Uterus (tissue), 4 donors: ENCODE data around the gene SQOR. TPM values are rescaled to one million over a fixed set of nuclear protein-coding genes. Genes with fewer than 3 reads are reported as not detected.

Experiments
- DNase-seq, 2 donors: peaks; one replicate each; pipeline ENCODE4 v3.0.0-alpha.2; 2019 to 2020
- H3K27ac ChIP-seq, 2 donors: fragments of 200-600 bp; sonication (generic); 1 replicate in 1 of 2; 2 replicates in 1 of 2; pipeline ENCODE4 v1.5.1; 2016 to 2018
- H3K27me3 ChIP-seq, 2 donors: fragments of 200-600 bp; sonication (generic); one replicate each; pipeline ENCODE4 v1.5.1; 2018 to 2019; ENCODE audit warnings: control low read depth in 1 of 2
- H3K36me3 ChIP-seq, 2 donors: fragments of 200-600 bp; sonication (generic); one replicate each; pipeline ENCODE4 v1.5.1; 2019; ENCODE audit warnings: control low read depth in 1 of 2
- H3K4me1 ChIP-seq, 2 donors: fragments of 200-600 bp; sonication (generic); one replicate each; pipeline ENCODE4 v1.5.1; 2018 to 2019; ENCODE audit warnings: control low read depth in 1 of 2
- H3K4me3 ChIP-seq, 2 donors: fragments of 200-600 bp; sonication (generic); 1 replicate in 1 of 2; 2 replicates in 1 of 2; pipeline ENCODE4 v1.5.1; 2018 to 2019; ENCODE audit warnings: mild to moderate bottlenecking in 1 of 2
- H3K9me3 ChIP-seq, 2 donors: fragments of 200-600 bp; sonication (generic); one replicate each; pipeline ENCODE4 v1.5.1; 2019; ENCODE audit warnings: control low read depth in 1 of 2
- POLR2A ChIP-seq, 2 donors: fragments of 450-650 bp; IDR thresholded peaks; one replicate each; pipeline ENCODE4 v1.6.1; 2016; ENCODE audit warnings: antibody characterized with exemption in 2 of 2, mild to moderate bottlenecking in 1 of 2, moderate library complexity in 1 of 2
- intact Hi-C: fragments of 100-400 bp; cut with DNase I; formaldehyde crosslinking; loops from one replicate; pipeline ENCODE4 v1.15.1; 2023; ENCODE audit warnings: low total_unique reads
- total RNA-seq, 4 donors: library from RNA; depleted of rRNA in 3 of 4; stranded (reverse); fragments of >200 nt in 3 of 4; gene quantifications; one replicate each; pipeline versions ENCODE4 v1.1.0 to v1.2.4, GENCODE V29; 2014 to 2023
- TF ChIP-seq, protein P1 (sequence below), 4 experiments: fragments of 200-600 bp in 2 of 4; fragments of 450-650 bp in 2 of 4; sonication (generic) in 2 of 4; IDR thresholded peaks; one replicate each; pipeline ENCODE4 v1.5.1; 2016 to 2019; ENCODE audit warnings: antibody characterized with exemption in 4 of 4, mild to moderate bottlenecking in 2 of 4, moderate library complexity in 1 of 4
- donor health status: DM: yes; HTN: yes; CAD: no.

Gene SQOR
- total RNA-seq, 4 donors from 2014 or later, result 11.5 to 37.1 (median 19.3) TPM

DNA sequence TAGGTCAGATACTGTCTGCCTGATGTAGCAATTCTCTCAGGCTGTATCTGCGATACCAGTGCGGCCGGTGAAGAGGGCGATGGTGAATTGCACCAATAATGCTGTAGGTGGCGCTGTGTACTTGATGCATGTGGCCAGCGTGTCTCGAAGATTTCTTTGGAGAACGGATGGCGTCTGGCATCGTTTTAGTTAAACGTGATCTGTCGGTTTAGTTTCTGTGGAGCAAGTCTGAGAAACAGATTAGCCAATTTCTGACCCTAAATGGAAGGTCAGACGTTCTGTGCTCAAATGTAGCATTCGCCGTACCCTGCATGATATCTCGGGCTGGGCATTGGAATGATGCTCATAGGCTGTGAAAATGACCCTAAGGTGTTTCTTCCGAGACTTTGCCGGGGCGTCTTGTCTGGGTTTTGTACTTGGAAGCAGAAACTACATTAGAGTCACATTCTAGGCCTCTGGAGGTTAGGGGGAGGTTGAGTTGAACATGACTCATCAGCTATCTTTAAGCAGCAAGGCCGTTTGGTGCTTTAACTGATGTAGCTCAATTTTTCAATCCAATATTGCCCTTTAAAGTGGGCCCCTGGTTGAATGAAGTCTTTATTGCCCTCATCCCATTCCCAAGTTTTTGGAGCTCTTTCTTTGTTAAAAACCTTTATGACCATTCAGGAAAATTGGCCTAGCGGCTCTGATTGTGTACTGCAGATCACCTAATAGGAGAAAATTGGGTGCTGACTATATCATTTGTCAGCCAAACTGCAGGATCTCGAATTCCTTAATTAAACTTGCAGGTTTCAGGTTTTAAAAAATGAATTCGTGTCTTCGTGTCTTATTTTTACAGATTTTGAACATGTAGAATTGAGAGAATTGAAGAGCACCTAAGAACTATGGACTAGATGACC is 80.0 kb downstream of the SQOR start:
- no peaks in the 10 kb centered on the region for H3K36me3 ChIP-seq
- H3K4me1 ChIP-seq, result no peaks in the 10 kb centered on the region
- no peak overlapping the region for H3K4me3 ChIP-seq
- DNase-seq, result peak; percentile 55 to 72
- H3K27me3 ChIP-seq, result no peaks in the 10 kb centered on the region
- intact Hi-C loops, result no loop called here
- TF ChIP-seq, protein P1, sequence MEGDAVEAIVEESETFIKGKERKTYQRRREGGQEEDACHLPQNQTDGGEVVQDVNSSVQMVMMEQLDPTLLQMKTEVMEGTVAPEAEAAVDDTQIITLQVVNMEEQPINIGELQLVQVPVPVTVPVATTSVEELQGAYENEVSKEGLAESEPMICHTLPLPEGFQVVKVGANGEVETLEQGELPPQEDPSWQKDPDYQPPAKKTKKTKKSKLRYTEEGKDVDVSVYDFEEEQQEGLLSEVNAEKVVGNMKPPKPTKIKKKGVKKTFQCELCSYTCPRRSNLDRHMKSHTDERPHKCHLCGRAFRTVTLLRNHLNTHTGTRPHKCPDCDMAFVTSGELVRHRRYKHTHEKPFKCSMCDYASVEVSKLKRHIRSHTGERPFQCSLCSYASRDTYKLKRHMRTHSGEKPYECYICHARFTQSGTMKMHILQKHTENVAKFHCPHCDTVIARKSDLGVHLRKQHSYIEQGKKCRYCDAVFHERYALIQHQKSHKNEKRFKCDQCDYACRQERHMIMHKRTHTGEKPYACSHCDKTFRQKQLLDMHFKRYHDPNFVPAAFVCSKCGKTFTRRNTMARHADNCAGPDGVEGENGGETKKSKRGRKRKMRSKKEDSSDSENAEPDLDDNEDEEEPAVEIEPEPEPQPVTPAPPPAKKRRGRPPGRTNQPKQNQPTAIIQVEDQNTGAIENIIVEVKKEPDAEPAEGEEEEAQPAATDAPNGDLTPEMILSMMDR (IDR thresholded peaks at IDR 0.05), result peak; percentile 57 to 77 (median 75)
- no peak for TF ChIP-seq POLR2A (IDR thresholded peaks at IDR 0.05)
- H3K9me3 ChIP-seq, result no peaks in the 10 kb centered on the region
- H3K27ac ChIP-seq, result peak overlapping the region in 1 of 2 donors; percentile 41

DNA sequence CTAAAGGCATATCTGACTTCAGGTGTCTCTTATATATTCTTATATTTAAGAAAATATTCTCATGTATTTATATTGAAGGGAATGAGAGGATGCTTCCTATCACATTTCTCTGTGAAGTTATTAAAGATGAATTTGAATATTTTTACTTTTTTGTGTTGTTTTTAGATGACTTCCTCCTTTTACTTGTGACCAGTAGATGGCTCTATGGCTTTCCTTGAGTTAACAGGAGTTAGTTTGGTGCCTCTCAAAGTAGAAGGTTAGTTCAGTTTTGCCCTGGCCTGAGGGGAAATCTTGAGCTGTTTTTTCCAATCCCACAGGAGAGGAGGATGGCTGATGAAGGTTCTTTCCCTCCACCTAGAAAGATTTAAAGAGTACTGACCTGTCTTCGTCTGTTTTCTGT is 80.7 kb downstream of the SQOR start:
- intact Hi-C loops, result no loop called here
- Histone ChIP-seq H3K4me3 (no peak overlapping the region), H3K36me3 (no peaks in the 10 kb centered on the region), H3K27ac (no peak overlapping the region), H3K27me3 (no peaks in the 10 kb centered on the region), H3K9me3 (no peaks in the 10 kb centered on the region), H3K4me1 (no peaks in the 10 kb centered on the region)
- DNase-seq, result no peak
- TF ChIP-seq, protein P1 (IDR thresholded peaks at IDR 0.05), result peak in 1 of 4 experiments; percentile 11
- TF ChIP-seq POLR2A (IDR thresholded peaks at IDR 0.05), result no peak

DNA sequence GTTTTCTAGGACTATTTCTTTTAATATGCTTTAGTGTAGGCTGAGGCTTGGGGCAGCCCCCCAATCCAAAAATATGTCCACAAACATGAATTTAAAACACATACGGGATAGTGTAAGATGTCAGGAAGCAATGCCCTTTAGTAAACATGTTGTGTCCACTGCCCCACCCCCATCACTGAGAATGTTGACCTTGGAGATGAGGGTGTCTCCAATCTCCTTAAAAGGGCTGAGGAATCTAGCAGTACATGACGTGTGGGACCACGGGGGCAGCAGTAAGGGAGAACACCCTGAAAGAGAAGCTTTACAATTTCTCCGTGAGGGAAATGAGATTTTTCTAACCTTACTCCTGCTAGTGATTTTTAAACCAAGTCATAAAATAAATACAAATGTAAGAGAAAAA is 84.7 kb downstream of the SQOR start:
- H3K4me1 ChIP-seq, result no peaks in the 10 kb centered on the region
- no peaks in the 10 kb centered on the region for H3K36me3 ChIP-seq
- no peak overlapping the region for H3K27ac ChIP-seq
- intact Hi-C loops, result no loop called here
- no peak for TF ChIP-seq POLR2A (IDR thresholded peaks at IDR 0.05)
- TF ChIP-seq, protein P1 (IDR thresholded peaks at IDR 0.05), result no peak
- no peak for DNase-seq
- no peaks in the 10 kb centered on the region for H3K27me3 ChIP-seq
- H3K4me3 ChIP-seq, result no peak overlapping the region
- H3K9me3 ChIP-seq, result no peaks in the 10 kb centered on the region

DNA sequence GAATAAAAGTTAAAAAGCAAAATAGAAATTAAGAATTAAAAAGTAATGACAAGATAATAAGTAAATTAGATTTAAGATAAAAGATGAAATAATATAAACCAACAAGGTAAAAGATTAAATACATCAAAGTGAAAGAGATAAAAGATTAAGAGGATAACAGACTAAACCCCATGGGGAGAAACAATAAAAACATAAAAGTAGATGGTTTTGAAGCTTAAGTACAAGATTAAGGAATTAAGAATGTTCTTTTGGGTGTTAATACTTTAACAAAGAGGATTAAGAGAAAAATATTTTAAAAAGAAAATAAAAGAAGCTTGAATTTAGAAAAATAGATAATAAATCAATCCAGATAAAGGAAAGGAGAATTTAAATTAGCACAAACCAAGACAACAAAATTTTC is 85.4 kb downstream of the SQOR start:
- H3K4me3 ChIP-seq, result no peak overlapping the region
- no peaks in the 10 kb centered on the region for H3K36me3 ChIP-seq
- H3K27me3 ChIP-seq, result no peaks in the 10 kb centered on the region
- H3K9me3 ChIP-seq, result no peaks in the 10 kb centered on the region
- H3K27ac ChIP-seq, result no peak overlapping the region
- intact Hi-C loops, result no loop called here
- no peak for TF ChIP-seq POLR2A (IDR thresholded peaks at IDR 0.05)
- TF ChIP-seq, protein P1 (IDR thresholded peaks at IDR 0.05), result no peak
- no peaks in the 10 kb centered on the region for H3K4me1 ChIP-seq
- DNase-seq, result no peak

DNA sequence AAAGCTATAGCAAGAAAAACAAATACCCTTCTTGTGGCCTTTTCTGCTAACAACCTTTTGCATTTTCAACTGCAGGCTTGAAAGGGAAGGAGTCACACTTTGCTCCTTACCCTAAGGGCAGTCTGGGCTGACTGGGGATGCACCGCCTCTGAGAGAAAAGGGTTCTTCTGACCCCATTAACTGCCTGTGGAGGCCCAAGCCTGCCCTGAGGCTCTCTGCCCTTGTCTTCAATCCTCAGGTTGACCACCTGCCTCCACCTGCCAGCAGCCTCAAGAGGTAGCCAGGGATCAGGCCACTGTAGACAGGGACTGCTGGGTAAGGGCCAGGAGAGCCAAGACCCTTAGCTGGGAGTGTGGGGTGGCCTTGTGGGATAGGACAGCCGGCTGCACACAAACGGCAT is 93.8 kb downstream of the SQOR start:
- intact Hi-C loops, result no loop called here
- no peaks in the 10 kb centered on the region for H3K9me3 ChIP-seq
- no peaks in the 10 kb centered on the region for H3K27me3 ChIP-seq
- H3K4me3 ChIP-seq, result no peak overlapping the region
- no peaks in the 10 kb centered on the region for H3K36me3 ChIP-seq
- DNase-seq, result no peak
- no peak overlapping the region for H3K27ac ChIP-seq
- H3K4me1 ChIP-seq, result no peaks in the 10 kb centered on the region
- TF ChIP-seq, protein P1 (IDR thresholded peaks at IDR 0.05), result no peak
- no peak for TF ChIP-seq POLR2A (IDR thresholded peaks at IDR 0.05)
